NOMO-1 (cell line): ENCODE measurements around the gene MCM8.

ENCODE experiments used
- DNase-seq, 2 experiments: peaks; one replicate each; lab custom pipeline; 2025; ENCODE audit not compliant: unreplicated experiment in 2 of 2; lab: John Stamatoyannopoulos, UW

MCM8 gene

GRCh38 chr20:5945963-5946362 is 4.5 kb upstream of the MCM8 start:
- DNase-seq = peak; percentile 8 to 13

GRCh38 chr20:5947276-5947675 is 3.2 kb upstream of the MCM8 start:
- DNase-seq = peak; percentile 51 to 76

- no peak for DNase-seq
Measured at GRCh38 chr20:5949943-5950270, 545 bp upstream of the MCM8 start.

- DNase-seq = no peak
Measured at GRCh38 chr20:5967469-5967868, 17.0 kb downstream of the MCM8 start.

- no peak for DNase-seq
Measured at GRCh38 chr20:5968462-5968861, 18.0 kb downstream of the MCM8 start.

GRCh38 chr20:5969348-5969935 is 19.0 kb downstream of the MCM8 start:
- DNase-seq = no peak

GRCh38 chr20:5969940-5970339 is 19.5 kb downstream of the MCM8 start:
- DNase-seq = no peak

- no peak for DNase-seq
Measured at GRCh38 chr20:5970381-5970780, 19.9 kb downstream of the MCM8 start.

- DNase-seq = no peak
Measured at GRCh38 chr20:5971203-5971602, 20.8 kb downstream of the MCM8 start.

GRCh38 chr20:5973172-5973571 is 22.7 kb downstream of the MCM8 start:
- DNase-seq = no peak

- DNase-seq = peak; percentile 66 to 78
Measured at GRCh38 chr20:5973971-5974370, 23.5 kb downstream of the MCM8 start.

- no peak for DNase-seq
Measured at GRCh38 chr20:5974531-5974930, 24.1 kb downstream of the MCM8 start.

- no peak for DNase-seq
Measured at GRCh38 chr20:5975778-5976177, 25.3 kb downstream of the MCM8 start.

- DNase-seq = no peak
Measured at GRCh38 chr20:5977223-5977622, 26.8 kb downstream of the MCM8 start.

GRCh38 chr20:5977975-5978374 is 27.5 kb downstream of the MCM8 start:
- DNase-seq = no peak

- no peak for DNase-seq
Measured at GRCh38 chr20:5979801-5980200, 29.3 kb downstream of the MCM8 start.

- no peak for DNase-seq
Measured at GRCh38 chr20:5980720-5981538, 30.5 kb downstream of the MCM8 start.

GRCh38 chr20:5987383-5987782 is 36.9 kb downstream of the MCM8 start:
- DNase-seq = no peak

GRCh38 chr20:5989539-5989938 is 39.1 kb downstream of the MCM8 start:
- no peak for DNase-seq

GRCh38 chr20:5990946-5991345 is 40.5 kb downstream of the MCM8 start:
- DNase-seq = no peak

- DNase-seq = no peak
Measured at GRCh38 chr20:5991623-5992441, 41.4 kb downstream of the MCM8 start.

- no peak for DNase-seq
Measured at GRCh38 chr20:5996765-5997164, 46.3 kb downstream of the MCM8 start.
